ENCODE results near the gene NBAS. TPM values are rescaled to one million over a fixed set of nuclear protein-coding genes. Genes with fewer than 3 reads are reported as not detected.

NBAS gene
- total and polyA plus RNA-seq, 4 donors: 55.6 to 105 (median 73.0) TPM

DNA sequence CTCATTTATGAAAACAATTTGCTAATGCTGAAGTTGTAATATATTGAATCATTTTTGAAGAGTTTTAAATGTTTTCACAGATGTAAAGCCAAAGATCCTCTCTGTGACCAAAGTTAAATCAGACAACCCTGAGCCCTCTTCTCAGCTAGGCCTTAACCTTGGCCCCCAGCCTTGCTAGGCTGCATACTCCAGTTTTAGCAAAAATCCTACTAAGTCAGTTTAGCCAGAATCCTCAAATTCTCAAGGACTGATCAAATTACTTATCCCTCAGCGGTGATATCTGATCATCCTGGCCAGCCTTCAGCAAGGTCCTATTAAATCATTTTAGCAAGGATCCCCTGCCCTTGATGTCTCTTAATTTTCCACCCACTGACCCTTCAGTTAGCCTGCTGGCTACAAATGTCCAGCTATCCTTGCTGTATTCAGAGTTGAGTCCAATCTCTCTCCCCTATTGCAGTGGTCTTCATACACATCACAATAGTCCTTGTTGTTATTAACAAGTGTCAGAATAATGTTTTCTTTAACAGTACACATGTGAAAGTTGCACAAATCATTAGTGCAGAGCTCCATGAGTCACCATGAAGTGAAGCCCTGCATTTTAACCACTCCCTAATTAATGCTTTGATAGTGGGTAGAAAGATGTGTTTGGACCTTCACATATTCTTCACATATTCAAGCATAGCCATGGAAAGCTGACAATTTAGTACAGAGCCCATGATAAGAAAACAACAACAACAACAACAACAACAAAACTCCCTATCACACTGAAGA is 206.4 kb downstream of the NBAS start:
- no peaks in the 10 kb centered on the region for H3K4me1 ChIP-seq (ENCODE audit: control insufficient read depth, insufficient read depth, low read length)
- no peak overlapping the region for H3K27ac ChIP-seq (ENCODE audit: low read depth, low read length)
- H3K27me3 ChIP-seq (ENCODE audit: control insufficient read depth, insufficient read depth, low read length): no peaks in the 10 kb centered on the region
- H3K36me3 ChIP-seq (ENCODE audit: control insufficient read depth, insufficient read depth, low read length): peaks cover 7% of the 10 kb centered on the region
- H3K9me3 ChIP-seq (ENCODE audit: control insufficient read depth, insufficient read depth, low read length): no peaks in the 10 kb centered on the region
- WGBS (ENCODE audit: insufficient coverage): 100% methylated on average over 1 of the region's 1 CpG
- no peak for DNase-seq (ENCODE audit: low read depth in 4 of 6, low spot score in 6 of 6)
- no peak overlapping the region for H3K4me3 ChIP-seq (ENCODE audit: low read depth, low read length)

DNA sequence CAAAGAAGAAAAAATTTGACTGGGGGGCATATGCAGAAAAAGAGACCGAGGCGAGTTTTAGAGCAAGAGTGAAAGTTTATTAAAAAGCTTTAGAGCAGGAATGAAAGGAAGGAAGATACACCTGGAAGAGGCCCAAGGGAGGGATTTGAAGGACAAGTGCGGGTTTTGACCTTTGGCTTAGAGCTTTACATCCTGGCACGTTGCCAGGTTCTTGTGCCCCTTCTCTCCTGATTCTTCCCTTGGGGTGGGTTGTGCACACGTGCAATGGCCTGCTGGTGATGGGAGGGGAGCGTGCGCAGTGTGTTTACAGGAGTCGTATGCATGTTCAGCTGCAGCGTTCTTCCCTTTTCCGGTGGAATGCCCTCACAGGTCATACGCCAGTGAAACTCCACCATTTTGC is 208.8 kb downstream of the NBAS start:
- WGBS (ENCODE audit: insufficient coverage): 83% methylated on average over 11 of the region's 11 CpGs
- Histone ChIP-seq H3K27ac (ENCODE audit: low read depth, low read length) (no peak overlapping the region), H3K27me3 (ENCODE audit: control insufficient read depth, insufficient read depth, low read length) (no peaks in the 10 kb centered on the region), H3K36me3 (ENCODE audit: control insufficient read depth, insufficient read depth, low read length) (peaks cover 7% of the 10 kb centered on the region), H3K9me3 (ENCODE audit: control insufficient read depth, insufficient read depth, low read length) (no peaks in the 10 kb centered on the region), H3K4me1 (ENCODE audit: control insufficient read depth, insufficient read depth, low read length) (no peaks in the 10 kb centered on the region), H3K4me3 (ENCODE audit: low read depth, low read length) (no peak overlapping the region)
- DNase-seq (ENCODE audit: low read depth in 4 of 6, low spot score in 6 of 6): no peak

DNA sequence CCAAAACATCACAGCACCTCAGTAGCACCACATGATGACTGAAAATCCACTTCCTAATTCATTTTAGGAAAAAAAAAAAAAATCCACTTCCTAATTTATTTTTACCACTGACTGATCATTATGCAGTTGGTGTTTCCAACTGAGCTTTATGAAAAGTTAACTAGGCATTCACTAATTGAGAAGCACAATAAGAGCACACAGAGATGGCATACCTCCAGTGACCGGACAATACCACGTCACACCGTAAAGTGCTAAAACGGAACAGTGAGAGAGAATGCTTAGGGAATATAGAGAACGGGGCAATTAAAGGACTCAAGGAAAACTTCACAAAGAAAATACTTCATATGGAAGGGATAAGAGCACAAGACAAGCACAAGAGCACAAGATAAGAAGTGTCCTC is 212.5 kb downstream of the NBAS start:
- Histone ChIP-seq H3K4me1 (ENCODE audit: control insufficient read depth, insufficient read depth, low read length) (no peaks in the 10 kb centered on the region), H3K4me3 (ENCODE audit: low read depth, low read length) (no peak overlapping the region), H3K36me3 (ENCODE audit: control insufficient read depth, insufficient read depth, low read length) (peaks cover 7% of the 10 kb centered on the region), H3K9me3 (ENCODE audit: control insufficient read depth, insufficient read depth, low read length) (peaks cover 3% of the 10 kb centered on the region), H3K27me3 (ENCODE audit: control insufficient read depth, insufficient read depth, low read length) (no peaks in the 10 kb centered on the region), H3K27ac (ENCODE audit: low read depth, low read length) (peak overlapping the region; percentile 22)
- peak in 4 of 6 donors; percentile 20 to 55 (median 38) for DNase-seq (ENCODE audit: low read depth in 4 of 6, low spot score in 6 of 6)
- no CpG with 5 or more reads among the region's 5 CpGs for WGBS (ENCODE audit: insufficient coverage)

DNA sequence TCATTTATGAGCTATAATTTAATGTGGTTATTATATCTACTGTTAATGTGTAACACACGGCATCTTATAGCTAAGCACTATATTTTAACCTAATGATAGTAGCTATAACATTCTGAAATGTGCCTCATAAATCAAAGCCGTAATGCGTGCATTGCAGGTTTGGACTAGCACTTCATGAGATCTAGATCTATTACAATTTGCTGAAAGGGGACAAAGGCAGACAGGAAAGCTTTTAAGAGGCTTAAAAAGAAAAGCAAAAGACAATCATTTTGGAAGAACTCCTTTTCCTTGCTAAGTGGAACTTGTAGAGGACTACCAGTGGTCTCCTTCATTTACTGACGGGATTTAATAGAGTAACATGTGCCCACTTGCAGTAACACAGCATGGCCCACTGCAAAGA is 213.1 kb downstream of the NBAS start:
- H3K36me3 ChIP-seq (ENCODE audit: control insufficient read depth, insufficient read depth, low read length): peaks cover 7% of the 10 kb centered on the region
- H3K27ac ChIP-seq (ENCODE audit: low read depth, low read length): peak overlapping the region; percentile 22
- H3K9me3 ChIP-seq (ENCODE audit: control insufficient read depth, insufficient read depth, low read length): peaks cover 3% of the 10 kb centered on the region
- WGBS (ENCODE audit: insufficient coverage): 73% methylated on average over 2 of the region's 4 CpGs
- H3K4me1 ChIP-seq (ENCODE audit: control insufficient read depth, insufficient read depth, low read length): no peaks in the 10 kb centered on the region
- H3K27me3 ChIP-seq (ENCODE audit: control insufficient read depth, insufficient read depth, low read length): no peaks in the 10 kb centered on the region
- no peak overlapping the region for H3K4me3 ChIP-seq (ENCODE audit: low read depth, low read length)
- peak in 3 of 6 donors; percentile 5 to 78 (median 7) for DNase-seq (ENCODE audit: low read depth in 4 of 6, low spot score in 6 of 6)

DNA sequence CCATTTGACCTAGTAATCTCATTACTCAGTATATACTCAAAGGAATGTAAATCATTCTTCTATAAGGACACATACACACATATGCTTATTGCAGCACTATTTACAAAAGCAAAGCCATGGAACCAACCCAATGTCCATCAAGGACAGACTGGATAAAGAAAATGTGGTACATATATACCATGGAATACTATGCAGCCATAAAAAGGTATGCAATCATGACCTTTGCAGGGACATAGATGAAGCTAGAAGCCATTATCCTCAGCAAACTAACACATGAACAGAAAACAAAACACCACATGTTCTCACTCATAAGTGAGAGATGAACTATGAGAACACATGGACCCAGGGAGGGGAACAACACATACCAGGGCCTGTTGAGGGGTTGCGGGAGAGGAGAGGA is 214.5 kb downstream of the NBAS start:
- H3K4me3 ChIP-seq (ENCODE audit: low read depth, low read length): no peak overlapping the region
- H3K9me3 ChIP-seq (ENCODE audit: control insufficient read depth, insufficient read depth, low read length): peaks cover 3% of the 10 kb centered on the region
- H3K27ac ChIP-seq (ENCODE audit: low read depth, low read length): no peak overlapping the region
- DNase-seq (ENCODE audit: low read depth in 4 of 6, low spot score in 6 of 6): no peak
- no peaks in the 10 kb centered on the region for H3K4me1 ChIP-seq (ENCODE audit: control insufficient read depth, insufficient read depth, low read length)
- WGBS (ENCODE audit: insufficient coverage): no CpG with 5 or more reads among the region's 1 CpG
- peaks cover 5% of the 10 kb centered on the region for H3K36me3 ChIP-seq (ENCODE audit: control insufficient read depth, insufficient read depth, low read length)
- no peaks in the 10 kb centered on the region for H3K27me3 ChIP-seq (ENCODE audit: control insufficient read depth, insufficient read depth, low read length)

DNA sequence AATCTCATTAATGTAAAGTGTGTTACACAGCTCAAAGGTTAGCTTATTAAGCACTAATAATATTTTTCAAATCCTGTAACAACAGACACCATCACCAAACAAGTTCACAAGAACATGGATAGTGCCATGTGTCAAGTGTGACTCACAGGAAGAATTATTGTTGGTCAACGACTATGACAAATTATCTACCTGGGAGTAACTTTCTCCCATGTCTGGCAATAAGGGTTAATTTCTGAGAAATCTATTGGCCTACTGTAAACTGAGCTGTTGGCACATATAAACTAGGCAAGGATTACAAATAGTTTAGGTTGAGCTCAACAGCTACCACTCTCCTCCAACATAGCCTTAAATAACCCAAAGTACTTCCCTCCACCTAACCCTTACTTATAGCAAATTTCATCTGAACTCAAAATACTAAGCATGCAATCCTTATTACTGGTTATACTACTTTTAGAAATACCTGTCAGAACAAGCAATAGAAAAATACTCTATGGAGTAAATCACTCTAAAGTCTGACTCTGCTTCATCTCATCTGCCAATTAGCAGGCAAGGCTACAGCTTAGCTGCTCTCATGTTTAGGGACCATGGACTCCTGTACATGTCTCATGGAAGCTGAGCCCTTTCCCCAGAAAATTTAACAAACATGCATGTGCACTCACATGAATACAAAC is 223.0 kb downstream of the NBAS start:
- no peak for DNase-seq (ENCODE audit: low read depth in 4 of 6, low spot score in 6 of 6)
- WGBS (ENCODE audit: insufficient coverage): no CpG with 5 or more reads among the region's 1 CpG
- H3K9me3 ChIP-seq (ENCODE audit: control insufficient read depth, insufficient read depth, low read length): no peaks in the 10 kb centered on the region
- H3K27me3 ChIP-seq (ENCODE audit: control insufficient read depth, insufficient read depth, low read length): no peaks in the 10 kb centered on the region
- no peak overlapping the region for H3K27ac ChIP-seq (ENCODE audit: low read depth, low read length)
- H3K4me3 ChIP-seq (ENCODE audit: low read depth, low read length): no peak overlapping the region
- H3K36me3 ChIP-seq (ENCODE audit: control insufficient read depth, insufficient read depth, low read length): no peaks in the 10 kb centered on the region
- H3K4me1 ChIP-seq (ENCODE audit: control insufficient read depth, insufficient read depth, low read length): no peaks in the 10 kb centered on the region

DNA sequence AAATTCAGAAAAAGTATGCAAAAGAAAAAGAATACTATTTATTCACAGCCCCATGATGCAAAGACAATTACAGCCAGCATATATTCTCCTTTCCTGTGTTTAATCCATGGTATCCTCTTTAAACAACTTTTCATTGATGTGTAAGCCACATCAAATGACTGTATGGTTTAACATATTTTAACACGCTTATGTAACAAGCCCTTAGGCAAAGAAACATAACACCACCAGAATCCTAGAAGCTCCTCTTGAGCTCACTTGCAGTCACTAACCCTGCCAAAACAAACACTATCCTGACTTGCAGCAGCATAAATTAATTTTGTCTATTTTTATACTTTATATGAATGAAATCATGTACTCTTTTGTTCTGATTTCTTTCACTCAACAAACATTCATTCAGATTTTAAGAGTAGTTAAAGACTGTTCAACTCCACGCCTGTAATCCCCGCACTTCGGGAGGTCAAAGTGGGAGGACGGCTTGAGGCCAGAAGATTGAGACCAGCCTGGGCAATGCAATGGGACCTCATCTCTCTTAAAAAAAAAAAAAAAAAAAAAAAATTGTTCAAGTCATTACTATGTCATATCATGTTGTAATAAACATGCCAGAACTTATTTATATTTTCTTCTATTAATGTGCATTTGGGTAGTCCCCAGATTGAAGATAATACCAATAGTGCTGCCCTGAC is 226.3 kb downstream of the NBAS start:
- Histone ChIP-seq H3K9me3 (ENCODE audit: control insufficient read depth, insufficient read depth, low read length) (no peaks in the 10 kb centered on the region), H3K27ac (ENCODE audit: low read depth, low read length) (no peak overlapping the region), H3K4me1 (ENCODE audit: control insufficient read depth, insufficient read depth, low read length) (no peaks in the 10 kb centered on the region), H3K4me3 (ENCODE audit: low read depth, low read length) (no peak overlapping the region), H3K27me3 (ENCODE audit: control insufficient read depth, insufficient read depth, low read length) (no peaks in the 10 kb centered on the region), H3K36me3 (ENCODE audit: control insufficient read depth, insufficient read depth, low read length) (no peaks in the 10 kb centered on the region)
- WGBS (ENCODE audit: insufficient coverage): no CpG with 5 or more reads among the region's 5 CpGs
- DNase-seq (ENCODE audit: low read depth in 4 of 6, low spot score in 6 of 6): no peak

DNA sequence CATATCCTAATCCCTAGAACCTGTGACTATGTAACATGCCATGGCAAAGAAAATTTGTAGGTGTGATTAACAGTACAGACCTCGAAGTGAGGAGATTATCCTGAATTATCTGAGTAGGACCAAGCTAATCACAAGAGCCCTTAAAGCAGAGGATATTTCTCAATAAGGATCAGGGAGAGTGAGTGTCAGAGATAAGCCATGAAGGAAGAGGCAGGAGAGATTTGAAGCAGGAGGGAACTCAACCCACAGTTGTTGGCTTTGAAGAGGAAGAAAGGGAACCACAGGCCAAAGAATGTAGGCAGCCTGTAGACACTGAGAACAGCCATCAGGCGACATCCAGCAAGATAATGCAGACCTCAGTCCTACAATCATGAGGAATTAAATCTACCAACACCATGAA is 229.3 kb downstream of the NBAS start:
- Histone ChIP-seq H3K27ac (ENCODE audit: low read depth, low read length) (no peak overlapping the region), H3K27me3 (ENCODE audit: control insufficient read depth, insufficient read depth, low read length) (no peaks in the 10 kb centered on the region)
- 100% methylated on average over 1 of the region's 2 CpGs for WGBS (ENCODE audit: insufficient coverage)

DNA sequence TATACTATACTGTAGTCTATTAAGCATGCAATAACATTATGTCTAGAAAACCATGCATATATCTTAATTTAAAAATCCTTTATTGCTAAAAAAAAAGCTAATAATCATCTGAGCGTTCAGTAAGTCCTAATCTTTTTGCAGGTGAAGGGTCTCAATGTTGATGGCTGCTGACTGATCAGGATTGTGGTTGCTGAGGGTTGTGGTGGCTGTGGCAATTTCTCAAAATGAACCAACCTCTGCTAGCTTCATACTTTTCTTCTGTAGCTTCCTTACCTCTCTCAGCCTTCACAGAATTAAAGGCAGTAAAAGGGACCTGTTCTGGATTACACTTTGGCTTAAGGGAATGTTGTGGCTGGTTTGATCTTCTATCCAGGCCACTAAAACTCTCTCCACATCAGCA is 235.8 kb downstream of the NBAS start:
- Histone ChIP-seq H3K36me3 (ENCODE audit: control insufficient read depth, insufficient read depth, low read length) (peaks cover 4% of the 10 kb centered on the region), H3K4me3 (ENCODE audit: low read depth, low read length) (no peak overlapping the region), H3K27me3 (ENCODE audit: control insufficient read depth, insufficient read depth, low read length) (no peaks in the 10 kb centered on the region), H3K27ac (ENCODE audit: low read depth, low read length) (no peak overlapping the region), H3K4me1 (ENCODE audit: control insufficient read depth, insufficient read depth, low read length) (no peaks in the 10 kb centered on the region), H3K9me3 (ENCODE audit: control insufficient read depth, insufficient read depth, low read length) (no peaks in the 10 kb centered on the region)
- DNase-seq (ENCODE audit: low read depth in 4 of 6, low spot score in 6 of 6): no peak
- no CpG with 5 or more reads among the region's 1 CpG for WGBS (ENCODE audit: insufficient coverage)

More for the DNA sequence above, 229.3 kb downstream of the NBAS start:
- Histone ChIP-seq H3K9me3 (ENCODE audit: control insufficient read depth, insufficient read depth, low read length) (no peaks in the 10 kb centered on the region), H3K4me1 (ENCODE audit: control insufficient read depth, insufficient read depth, low read length) (no peaks in the 10 kb centered on the region), H3K36me3 (ENCODE audit: control insufficient read depth, insufficient read depth, low read length) (no peaks in the 10 kb centered on the region), H3K4me3 (ENCODE audit: low read depth, low read length) (no peak overlapping the region)
- DNase-seq (ENCODE audit: low read depth in 4 of 6, low spot score in 6 of 6): no peak
